ENCODE data around the gene UBASH3B. TPM values are rescaled to one million over a fixed set of nuclear protein-coding genes. Genes with fewer than 3 reads are reported as not detected.

UBASH3B gene
- total RNA-seq, 1 donor: 23.2 TPM

- TF ChIP-seq CTCF (IDR thresholded peaks at IDR 0.05; ENCODE audit: insufficient read depth, low read length): no peak
- DNase-seq (ENCODE audit: low read depth): peak; percentile 93
- no peak overlapping the region for H3K4me3 ChIP-seq (ENCODE audit: low read depth, low read length)
These were observed 128.9 kb downstream of the UBASH3B start for GRCh38 chr11:122784325-122784955.

GRCh38 chr11:122785031-122785541, 129.6 kb downstream of the UBASH3B start:
- no peak overlapping the region for H3K4me3 ChIP-seq (ENCODE audit: low read depth, low read length)
- no peak for DNase-seq (ENCODE audit: low read depth)
- no peak for TF ChIP-seq CTCF (IDR thresholded peaks at IDR 0.05; ENCODE audit: insufficient read depth, low read length)

GRCh38 chr11:122786896-122787295, 131.4 kb downstream of the UBASH3B start:
- no peak overlapping the region for H3K4me3 ChIP-seq (ENCODE audit: low read depth, low read length)
- TF ChIP-seq CTCF (IDR thresholded peaks at IDR 0.05; ENCODE audit: insufficient read depth, low read length): no peak
- no peak for DNase-seq (ENCODE audit: low read depth)

- DNase-seq (ENCODE audit: low read depth): no peak
- peak; percentile 2 for TF ChIP-seq CTCF (IDR thresholded peaks at IDR 0.05; ENCODE audit: insufficient read depth, low read length)
- no peak overlapping the region for H3K4me3 ChIP-seq (ENCODE audit: low read depth, low read length)
These were observed 133.4 kb downstream of the UBASH3B start for GRCh38 chr11:122788781-122789535.

GRCh38 chr11:122789907-122790306, 134.4 kb downstream of the UBASH3B start:
- H3K4me3 ChIP-seq (ENCODE audit: low read depth, low read length): no peak overlapping the region
- no peak for DNase-seq (ENCODE audit: low read depth)
- no peak for TF ChIP-seq CTCF (IDR thresholded peaks at IDR 0.05; ENCODE audit: insufficient read depth, low read length)

GRCh38 chr11:122791411-122791810, 135.9 kb downstream of the UBASH3B start:
- DNase-seq (ENCODE audit: low read depth): peak; percentile 17
- no peak for TF ChIP-seq CTCF (IDR thresholded peaks at IDR 0.05; ENCODE audit: insufficient read depth, low read length)
- H3K4me3 ChIP-seq (ENCODE audit: low read depth, low read length): no peak overlapping the region
